Measurements from ENCODE around the gene ARMC9.
"Not testable (repeated sequence)": the region's sequence is repeated elsewhere in the genome, so short reads cannot be mapped to it uniquely, and the experiment has no call there.

The ARMC9 gene

DNA sequence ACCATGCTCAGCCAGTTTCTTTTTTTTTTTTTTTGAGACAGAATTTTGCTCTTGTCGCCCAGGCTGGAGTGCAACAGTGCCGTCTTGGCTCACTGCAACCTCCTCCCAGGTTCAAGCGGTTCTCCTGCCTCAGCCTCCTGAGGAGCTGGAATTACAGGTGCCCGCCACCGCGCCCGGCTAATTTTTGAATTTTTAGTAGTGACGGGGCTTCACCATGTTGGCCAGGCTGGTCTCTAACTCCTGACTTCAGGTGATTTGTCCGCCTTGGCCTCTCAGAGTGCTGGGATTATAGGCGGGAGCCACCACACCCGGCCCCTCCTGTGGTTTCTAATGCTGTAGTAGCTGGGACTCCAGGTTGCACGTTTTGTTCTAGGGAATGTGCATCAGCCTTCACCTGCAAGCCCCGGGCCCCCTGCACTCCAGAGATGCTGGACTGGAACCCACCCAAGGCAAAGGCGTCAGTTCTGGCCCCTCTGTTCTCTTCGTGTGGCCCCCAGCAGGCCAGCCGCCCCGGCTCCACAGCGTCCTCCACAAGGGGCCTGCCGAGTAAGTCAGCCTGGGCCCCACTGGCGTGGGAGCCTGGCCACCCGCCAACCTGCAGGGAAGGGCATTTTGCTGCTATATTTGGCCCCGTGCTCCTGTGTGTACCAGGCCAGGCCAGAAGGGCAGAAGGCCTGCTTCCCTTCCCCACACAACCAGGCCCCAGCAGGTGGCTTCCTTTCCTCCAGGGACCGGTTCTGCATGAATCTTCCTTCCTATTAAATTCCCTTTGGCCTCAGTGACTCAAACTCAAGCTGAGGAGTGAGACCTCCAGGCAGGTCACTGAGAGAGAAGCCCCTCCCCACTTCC lies 171.4 kb downstream of the ARMC9 start:
- DNase-seq: no peak

GRCh38 chr2:231370429-231370748 lies 172.0 kb downstream of the ARMC9 start:
- DNase-seq: no peak

- DNase-seq: no peak
Observed at GRCh38 chr2:231370749-231371429, 172.5 kb downstream of the ARMC9 start.

- DNase-seq: no peak
Observed at GRCh38 chr2:231371430-231372054, 173.1 kb downstream of the ARMC9 start.

- no peak for DNase-seq
Observed at GRCh38 chr2:231372326-231372725, 173.9 kb downstream of the ARMC9 start.

DNA sequence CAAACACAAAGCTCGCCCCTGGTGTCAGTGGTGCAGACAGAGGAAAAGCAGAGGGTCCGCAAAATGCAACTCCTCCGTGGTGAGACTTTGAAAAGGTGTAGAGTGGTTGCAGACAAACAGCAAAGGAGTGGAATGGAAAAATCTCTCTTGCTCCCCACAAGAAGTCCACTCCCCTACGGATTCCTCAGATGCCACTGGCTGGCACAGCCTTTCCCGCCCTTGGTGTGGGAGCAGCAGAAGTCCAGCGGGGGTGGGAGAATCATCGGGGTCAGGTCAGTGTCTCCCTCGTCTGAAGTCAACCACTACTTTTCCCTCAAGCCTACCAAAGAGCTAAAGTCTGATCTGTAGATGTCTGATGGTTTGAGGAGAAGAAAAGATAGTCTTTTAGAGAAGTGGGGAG lies 174.8 kb downstream of the ARMC9 start:
- DNase-seq: no peak

- no peak for DNase-seq
Observed at GRCh38 chr2:231373786-231374349, 175.4 kb downstream of the ARMC9 start.

DNA sequence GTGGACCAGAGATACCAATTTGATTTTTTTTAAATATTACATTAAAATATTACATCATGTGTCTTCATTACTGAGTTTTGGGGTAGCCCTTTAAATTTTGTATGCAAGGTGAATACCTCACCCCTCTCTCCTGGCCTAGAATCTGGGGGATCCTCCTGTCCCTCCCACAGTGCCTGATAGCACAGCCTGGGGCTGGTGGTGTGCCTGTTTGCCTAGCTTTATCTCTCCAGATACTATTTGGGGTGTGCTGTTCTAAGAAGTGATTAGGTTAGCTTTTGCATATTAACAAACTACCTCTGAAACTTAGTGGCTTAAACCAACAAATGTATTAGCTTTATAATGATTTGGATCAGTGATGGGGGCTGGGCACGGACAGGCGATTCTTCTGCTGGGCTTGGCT lies 176.3 kb downstream of the ARMC9 start:
- DNase-seq: no peak

- DNase-seq: not testable (repeated sequence)
Observed at GRCh38 chr2:231375994-231376615, 177.7 kb downstream of the ARMC9 start.

DNA sequence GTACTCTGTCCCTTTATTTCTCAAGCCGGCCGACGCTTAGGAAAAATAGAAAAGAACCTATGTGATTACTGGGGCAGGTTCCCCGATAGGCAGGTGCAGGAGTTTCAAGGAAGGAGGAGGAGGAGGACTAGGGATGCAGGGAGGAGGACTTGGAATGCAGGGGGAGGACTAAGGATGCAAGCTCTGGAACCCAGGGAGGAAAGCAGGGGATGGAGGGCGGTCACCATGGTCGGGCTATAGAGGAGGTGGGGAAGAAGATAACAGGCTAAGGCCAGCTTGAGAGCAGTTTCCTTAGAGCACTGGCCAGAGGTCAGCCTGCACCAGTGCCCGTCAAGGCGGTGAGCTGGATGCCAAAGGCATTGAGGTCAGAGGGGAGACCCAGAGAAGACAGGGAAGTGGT lies 178.4 kb downstream of the ARMC9 start:
- DNase-seq: no peak

DNA sequence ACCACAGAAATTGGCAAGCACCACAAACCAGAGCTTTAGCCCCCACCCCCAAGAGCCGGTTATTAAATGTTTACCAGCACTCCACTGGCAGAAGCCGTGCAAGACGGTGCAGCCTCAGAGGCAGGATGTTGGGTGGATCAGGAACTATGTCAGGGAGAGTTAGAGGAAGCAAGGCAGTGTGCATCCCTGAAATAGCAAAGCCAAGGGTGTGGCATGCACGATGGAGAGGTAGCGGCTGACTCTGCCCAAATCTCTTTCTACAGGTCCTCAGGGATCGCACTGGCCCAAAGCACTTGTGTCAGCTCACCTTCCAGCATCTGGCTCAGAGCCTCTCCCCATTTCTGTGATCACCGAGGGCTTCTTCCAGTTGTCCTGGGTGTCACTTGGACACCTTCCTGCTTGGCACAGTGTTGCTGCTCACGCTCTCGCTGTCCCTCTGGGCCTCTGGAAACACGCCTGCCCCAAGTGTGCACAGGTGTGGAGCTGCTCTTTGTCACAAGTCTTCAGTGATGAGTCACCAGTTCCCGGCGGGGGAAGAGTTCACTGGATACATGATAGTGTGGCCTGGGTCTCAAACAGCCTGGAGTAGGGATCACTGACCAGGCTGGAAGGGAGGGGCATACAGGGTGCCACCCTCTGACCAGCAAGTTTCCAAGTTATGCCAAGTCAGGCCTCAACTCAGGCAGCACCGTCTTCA lies 179.7 kb downstream of the ARMC9 start:
- no peak for DNase-seq

DNA sequence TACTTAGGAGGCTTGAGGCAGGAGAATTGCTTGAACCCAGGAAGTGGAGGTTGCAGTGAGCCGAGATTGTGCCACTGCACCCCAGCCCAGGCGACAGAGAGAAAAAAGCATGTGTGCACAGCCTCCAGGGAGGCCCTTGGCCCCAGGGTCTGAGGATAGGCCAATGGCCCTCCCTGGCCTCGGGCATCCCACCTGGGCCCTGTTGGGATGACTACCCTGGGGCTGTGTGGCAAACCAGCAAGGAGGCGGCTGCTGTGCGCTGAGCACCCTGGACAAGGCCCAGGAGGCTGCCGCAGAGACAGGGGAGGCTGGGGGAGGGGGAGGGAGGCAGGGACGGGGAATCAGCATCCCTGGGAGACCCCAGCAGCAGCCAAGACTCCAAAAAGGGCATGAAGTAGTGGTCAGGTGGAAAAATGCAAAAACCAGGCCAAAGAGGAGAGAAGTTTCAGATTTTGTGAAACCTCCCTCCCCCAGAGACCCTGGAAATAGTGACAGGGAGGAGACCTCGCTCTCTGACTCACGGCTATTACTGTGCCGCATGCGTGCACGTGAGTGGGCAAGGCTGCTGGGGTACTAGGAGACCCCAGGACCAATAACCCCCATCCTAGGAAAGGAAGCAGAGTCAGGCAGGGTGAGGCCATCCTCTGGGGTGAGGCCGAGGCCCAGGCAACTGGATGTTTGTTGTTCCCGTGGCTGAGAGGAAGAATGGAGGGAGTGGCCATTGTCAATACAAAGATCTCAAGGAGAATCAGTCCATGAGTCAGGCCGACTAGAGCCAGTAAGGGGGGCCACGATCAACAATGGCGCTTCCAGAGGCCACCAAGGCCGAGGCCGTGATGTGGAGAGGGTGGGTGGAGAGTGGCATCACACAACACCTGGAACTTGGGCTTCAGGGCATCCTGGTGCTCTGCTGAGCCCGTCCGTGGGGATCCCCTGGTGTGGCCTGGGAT lies 181.1 kb downstream of the ARMC9 start:
- DNase-seq: no peak

DNA sequence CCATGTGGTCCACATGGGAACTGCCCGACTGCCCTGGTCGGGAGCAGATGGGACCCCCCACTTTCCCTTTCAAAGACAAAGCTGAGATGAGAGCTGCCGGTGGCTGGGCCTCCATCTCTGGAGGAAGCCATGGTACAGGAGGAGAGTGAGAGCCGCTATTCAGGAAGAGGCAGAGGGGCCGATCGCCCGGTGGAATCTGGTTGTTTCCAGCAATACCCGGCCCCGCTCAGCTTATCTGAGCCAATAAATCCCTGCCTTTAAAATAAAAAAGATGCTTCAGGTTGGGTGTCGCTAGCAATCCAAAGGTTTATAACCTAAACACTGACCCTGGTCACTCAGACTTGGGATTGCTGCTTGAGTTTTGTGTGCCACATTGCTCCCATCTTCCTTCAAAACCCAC lies 181.9 kb downstream of the ARMC9 start:
- DNase-seq: no peak

- DNase-seq: no peak
Observed at GRCh38 chr2:231380991-231381847, 182.8 kb downstream of the ARMC9 start.

DNA sequence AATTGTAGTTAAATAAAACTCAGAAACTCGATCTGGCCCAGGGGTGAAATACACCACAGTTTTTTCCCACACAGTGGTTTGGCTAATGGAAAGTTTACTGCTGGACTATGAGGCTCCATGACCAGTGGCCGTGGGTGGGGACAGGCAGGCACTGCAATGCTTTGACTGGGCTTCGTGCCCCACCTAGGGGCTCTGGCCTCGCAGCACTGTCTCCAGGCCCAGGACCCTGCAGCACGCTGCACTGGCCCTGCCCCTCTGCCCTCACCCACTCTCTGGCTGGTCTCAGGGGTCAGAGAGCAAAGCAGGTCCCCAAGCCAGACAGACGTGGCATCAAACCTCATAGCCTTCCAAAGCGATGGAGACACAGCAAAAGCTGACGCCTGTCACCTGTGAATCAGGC lies 183.7 kb downstream of the ARMC9 start:
- DNase-seq: no peak

- no peak for DNase-seq
Observed at GRCh38 chr2:231383416-231384108, 185.1 kb downstream of the ARMC9 start.

GRCh38 chr2:231384109-231384435 lies 185.6 kb downstream of the ARMC9 start:
- DNase-seq: no peak

GRCh38 chr2:231384970-231385369 lies 186.5 kb downstream of the ARMC9 start:
- no peak for DNase-seq

DNA sequence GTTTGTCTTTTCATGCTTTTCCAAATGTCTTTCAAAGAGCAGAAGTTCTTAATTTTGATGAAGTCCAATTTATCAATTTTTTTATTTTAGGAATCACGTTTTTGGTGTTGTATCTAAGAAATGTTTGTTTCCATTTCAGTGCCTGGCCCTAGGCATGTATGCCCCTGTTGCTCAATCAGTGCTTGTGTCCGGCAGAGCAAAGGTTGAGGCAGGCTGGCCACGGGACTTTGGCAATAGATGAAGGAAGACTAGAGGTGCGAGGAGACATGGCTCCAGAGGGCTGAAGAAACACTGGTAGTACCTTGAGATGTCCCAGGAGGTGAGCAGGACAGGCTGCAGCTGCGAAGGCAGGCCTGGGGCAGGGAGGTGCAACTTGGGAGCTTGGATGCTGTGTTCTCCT lies 187.0 kb downstream of the ARMC9 start:
- no peak for DNase-seq

DNA sequence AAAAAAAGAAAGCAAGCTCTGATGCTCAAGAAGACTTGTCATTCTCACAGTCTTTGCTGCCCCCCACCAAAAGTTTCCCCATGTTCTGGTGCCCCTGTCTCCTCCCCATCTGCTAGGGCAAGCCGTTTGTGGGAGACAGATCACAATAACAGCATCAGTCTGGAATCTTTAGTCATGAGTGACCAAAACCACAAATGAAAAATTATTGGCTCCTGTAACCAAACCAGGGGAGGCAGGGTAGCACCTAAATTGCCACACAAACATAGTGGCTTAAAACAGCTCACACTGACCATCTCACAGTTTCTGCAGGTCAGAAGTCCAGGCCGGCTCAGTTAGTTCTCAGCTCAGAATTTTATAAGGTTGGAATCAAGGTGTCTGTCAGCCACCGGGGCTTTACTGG lies 188.0 kb downstream of the ARMC9 start:
- DNase-seq: no peak
